ENCODE results near the gene VMO1.

VMO1 gene

DNA sequence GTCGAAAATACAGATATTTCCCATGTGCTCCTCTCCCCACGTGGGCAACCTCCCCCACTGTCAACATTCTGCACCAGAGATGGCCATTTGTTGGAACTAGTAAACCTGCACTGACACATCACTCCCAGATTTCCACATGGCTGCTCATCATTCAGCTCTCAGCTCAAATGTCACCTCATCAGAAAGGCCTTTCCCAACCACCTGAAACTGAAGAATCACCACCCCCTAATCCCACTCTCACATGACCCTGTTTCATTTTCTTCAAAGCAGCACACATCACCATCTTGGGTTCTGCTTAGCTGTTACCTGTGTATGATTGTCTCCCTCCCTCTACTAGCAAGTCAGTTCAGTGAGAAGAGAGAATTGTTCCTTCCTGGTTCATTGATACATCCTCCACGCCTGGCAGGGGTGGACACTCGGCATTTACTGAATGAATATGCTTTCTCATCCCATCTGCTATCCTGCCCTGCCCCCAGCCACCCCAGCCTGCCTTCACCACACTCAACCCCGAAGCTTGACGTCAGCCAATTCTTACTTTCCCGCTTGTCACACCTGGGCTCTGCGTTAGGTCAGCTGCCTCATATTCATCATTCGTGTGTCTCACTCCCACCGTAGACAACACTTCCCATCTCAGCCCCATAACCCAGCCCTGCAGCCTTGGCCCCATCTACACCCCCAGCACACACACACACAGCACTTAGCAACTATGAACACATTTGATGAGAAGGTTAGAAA, 14.5 kb upstream of the VMO1 start:
- no peaks in the 10 kb centered on the region for H3K9me3 ChIP-seq (ENCODE audit: control insufficient read depth, low read length)
- peaks cover 16% of the 10 kb centered on the region for H3K36me3 ChIP-seq (ENCODE audit: control insufficient read depth, insufficient read depth, low read length)
- WGBS, 2 experiments = 71 to 72% methylated on average over 10 of the region's 10 CpGs
- H3K4me1 ChIP-seq (ENCODE audit: control insufficient read depth, insufficient read depth, low read length) = no peaks in the 10 kb centered on the region
- no peak overlapping the region for H3K27ac ChIP-seq (ENCODE audit: insufficient read depth, low read depth, low read length, poor library complexity, severe bottlenecking)
- H3K27me3 ChIP-seq (ENCODE audit: control insufficient read depth, insufficient read depth, low read length, poor library complexity, severe bottlenecking) = no peaks in the 10 kb centered on the region
- H3K4me3 ChIP-seq (ENCODE audit: insufficient read depth, low read depth, low read length) = no peak overlapping the region

GRCh38 chr17:4796552-4796920, 10.4 kb upstream of the VMO1 start:
- 1% methylated on average over 7 of the region's 7 CpGs for WGBS, 2 experiments
- Histone ChIP-seq H3K27ac (ENCODE audit: insufficient read depth, low read depth, low read length, poor library complexity, severe bottlenecking) (no peak overlapping the region), H3K27me3 (ENCODE audit: control insufficient read depth, insufficient read depth, low read length, poor library complexity, severe bottlenecking) (peaks cover 18% of the 10 kb centered on the region), H3K4me1 (ENCODE audit: control insufficient read depth, insufficient read depth, low read length) (no peaks in the 10 kb centered on the region), H3K36me3 (ENCODE audit: control insufficient read depth, insufficient read depth, low read length) (peaks cover 16% of the 10 kb centered on the region), H3K9me3 (ENCODE audit: control insufficient read depth, low read length) (peaks cover 3% of the 10 kb centered on the region), H3K4me3 (ENCODE audit: insufficient read depth, low read depth, low read length) (peak overlapping the region; percentile 72)

DNA sequence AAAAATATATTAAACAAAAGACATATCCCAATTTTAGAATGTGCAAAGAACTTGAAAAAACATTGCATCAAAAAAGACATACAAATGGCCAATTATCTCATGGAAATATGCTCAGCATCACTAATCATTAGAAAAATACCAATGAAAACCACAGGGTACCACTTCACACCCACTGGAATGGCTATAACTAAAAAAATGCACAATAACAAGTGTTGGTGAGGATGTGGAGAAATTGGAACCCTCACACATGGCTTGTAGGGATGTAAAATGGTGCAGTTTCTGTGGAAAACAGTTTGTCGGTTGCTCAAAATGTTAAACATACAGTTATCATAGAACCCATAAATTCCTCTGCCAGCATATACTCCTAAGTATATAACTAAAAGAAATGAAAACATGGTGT, 9.0 kb upstream of the VMO1 start:
- no peak overlapping the region for H3K4me3 ChIP-seq (ENCODE audit: insufficient read depth, low read depth, low read length)
- H3K27me3 ChIP-seq (ENCODE audit: control insufficient read depth, insufficient read depth, low read length, poor library complexity, severe bottlenecking) = peaks cover 32% of the 10 kb centered on the region
- peaks cover 3% of the 10 kb centered on the region for H3K9me3 ChIP-seq (ENCODE audit: control insufficient read depth, low read length)
- H3K27ac ChIP-seq (ENCODE audit: insufficient read depth, low read depth, low read length, poor library complexity, severe bottlenecking) = no peak overlapping the region
- H3K36me3 ChIP-seq (ENCODE audit: control insufficient read depth, insufficient read depth, low read length) = peaks cover 16% of the 10 kb centered on the region
- 100% methylated on average over 1 of the region's 1 CpG for WGBS, 2 experiments
- no peaks in the 10 kb centered on the region for H3K4me1 ChIP-seq (ENCODE audit: control insufficient read depth, insufficient read depth, low read length)

GRCh38 chr17:4790705-4791088, 4.5 kb upstream of the VMO1 start:
- Histone ChIP-seq H3K4me1 (ENCODE audit: control insufficient read depth, insufficient read depth, low read length) (peaks cover 19% of the 10 kb centered on the region), H3K27me3 (ENCODE audit: control insufficient read depth, insufficient read depth, low read length, poor library complexity, severe bottlenecking) (peaks cover 76% of the 10 kb centered on the region), H3K4me3 (ENCODE audit: insufficient read depth, low read depth, low read length) (peak overlapping the region; percentile 59), H3K9me3 (ENCODE audit: control insufficient read depth, low read length) (peaks cover 3% of the 10 kb centered on the region), H3K27ac (ENCODE audit: insufficient read depth, low read depth, low read length, poor library complexity, severe bottlenecking) (no peak overlapping the region), H3K36me3 (ENCODE audit: control insufficient read depth, insufficient read depth, low read length) (no peaks in the 10 kb centered on the region)
- WGBS, 2 experiments = 77 to 78% methylated on average over 5 to 7 of the region's 7 CpGs

DNA sequence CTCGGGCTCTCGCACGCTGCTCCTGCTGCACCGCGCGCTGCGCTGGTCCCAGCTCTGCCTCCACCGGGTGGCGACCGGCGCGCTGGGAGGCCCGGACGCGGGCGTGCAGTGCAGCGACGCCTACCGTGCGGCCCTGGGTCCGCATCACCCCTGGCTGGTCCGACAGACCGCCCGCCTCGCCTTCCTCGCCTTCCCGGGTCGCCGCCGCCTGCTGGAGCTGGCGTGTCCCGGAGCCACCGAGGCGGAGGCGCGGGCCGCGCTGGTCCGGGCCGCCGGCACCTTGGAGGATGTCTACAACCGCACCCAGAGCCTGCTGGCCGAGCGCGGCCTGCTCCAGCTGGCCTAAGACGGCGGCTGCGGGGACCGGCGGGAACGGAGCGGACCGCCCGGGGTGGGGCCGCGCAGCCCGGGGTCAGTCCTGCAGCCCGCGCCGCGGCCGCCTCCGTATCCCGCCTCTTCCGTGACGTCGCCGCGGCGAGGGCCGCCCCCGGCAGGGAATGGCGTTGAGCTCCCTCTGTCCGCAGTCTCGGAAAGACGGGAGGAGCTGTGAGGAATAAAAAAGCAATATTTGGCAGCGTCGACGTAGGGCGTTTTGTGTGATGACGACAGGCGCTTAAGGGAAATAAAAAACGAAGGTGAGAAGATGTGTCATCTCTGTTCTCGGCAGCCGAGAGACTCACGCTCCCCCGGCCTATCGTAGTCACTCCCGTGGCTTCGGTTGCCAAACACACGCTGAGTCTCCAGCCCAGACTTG, 4.0 kb upstream of the VMO1 start:
- H3K4me3 ChIP-seq (ENCODE audit: insufficient read depth, low read depth, low read length) = peak overlapping the region; percentile 59
- WGBS, 2 experiments = 1% methylated on average over 91 of the region's 91 CpGs

GRCh38 chr17:4789701-4789950, 3.5 kb upstream of the VMO1 start:
- Histone ChIP-seq H3K4me3 (ENCODE audit: insufficient read depth, low read depth, low read length) (peak overlapping the region; percentile 59), H3K27me3 (ENCODE audit: control insufficient read depth, insufficient read depth, low read length, poor library complexity, severe bottlenecking) (peaks cover 82% of the 10 kb centered on the region), H3K4me1 (ENCODE audit: control insufficient read depth, insufficient read depth, low read length) (peaks cover 20% of the 10 kb centered on the region), H3K27ac (ENCODE audit: insufficient read depth, low read depth, low read length, poor library complexity, severe bottlenecking) (no peak overlapping the region), H3K9me3 (ENCODE audit: control insufficient read depth, low read length) (no peaks in the 10 kb centered on the region), H3K36me3 (ENCODE audit: control insufficient read depth, insufficient read depth, low read length) (no peaks in the 10 kb centered on the region)
- WGBS, 2 experiments = 0 to 1% methylated on average over 25 of the region's 25 CpGs

More for the DNA sequence above, 4.0 kb upstream of the VMO1 start:
- peaks cover 20% of the 10 kb centered on the region for H3K4me1 ChIP-seq (ENCODE audit: control insufficient read depth, insufficient read depth, low read length)
- H3K36me3 ChIP-seq (ENCODE audit: control insufficient read depth, insufficient read depth, low read length) = no peaks in the 10 kb centered on the region
- no peak overlapping the region for H3K27ac ChIP-seq (ENCODE audit: insufficient read depth, low read depth, low read length, poor library complexity, severe bottlenecking)
- H3K9me3 ChIP-seq (ENCODE audit: control insufficient read depth, low read length) = peaks cover 1% of the 10 kb centered on the region
- H3K27me3 ChIP-seq (ENCODE audit: control insufficient read depth, insufficient read depth, low read length, poor library complexity, severe bottlenecking) = peaks cover 81% of the 10 kb centered on the region

GRCh38 chr17:4788807-4789700, 2.9 kb upstream of the VMO1 start, which contains the start of gene GLTPD2:
TSS of gene GLTPD2 (plus strand) at chr17:4788964. CDS start at chr17:4789012, 48 bp downstream.
- H3K27me3 ChIP-seq (ENCODE audit: control insufficient read depth, insufficient read depth, low read length, poor library complexity, severe bottlenecking) = peaks cover 88% of the 10 kb centered on the region
- peak within 1 kb of the TSS; percentile 59 for H3K4me3 ChIP-seq (ENCODE audit: insufficient read depth, low read depth, low read length)
- no peaks in the 10 kb centered on the region for H3K9me3 ChIP-seq (ENCODE audit: control insufficient read depth, low read length)
- peaks cover 20% of the 10 kb centered on the region for H3K4me1 ChIP-seq (ENCODE audit: control insufficient read depth, insufficient read depth, low read length)
- H3K36me3 ChIP-seq (ENCODE audit: control insufficient read depth, insufficient read depth, low read length) = no peaks in the 10 kb centered on the region
- 4 to 7% methylated on average over 61 to 62 of the region's 62 CpGs for WGBS, 2 experiments
- no peak within 1 kb of the TSS for H3K27ac ChIP-seq (ENCODE audit: insufficient read depth, low read depth, low read length, poor library complexity, severe bottlenecking)

GRCh38 chr17:4788159-4788806, 2.1 kb upstream of the VMO1 start:
- H3K4me1 ChIP-seq (ENCODE audit: control insufficient read depth, insufficient read depth, low read length) = peaks cover 20% of the 10 kb centered on the region
- peaks cover 92% of the 10 kb centered on the region for H3K27me3 ChIP-seq (ENCODE audit: control insufficient read depth, insufficient read depth, low read length, poor library complexity, severe bottlenecking)
- WGBS, 2 experiments = 88 to 93% methylated on average over 14 of the region's 14 CpGs
- H3K9me3 ChIP-seq (ENCODE audit: control insufficient read depth, low read length) = no peaks in the 10 kb centered on the region
- H3K27ac ChIP-seq (ENCODE audit: insufficient read depth, low read depth, low read length, poor library complexity, severe bottlenecking) = no peak overlapping the region
- H3K4me3 ChIP-seq (ENCODE audit: insufficient read depth, low read depth, low read length) = peak overlapping the region; percentile 59
- H3K36me3 ChIP-seq (ENCODE audit: control insufficient read depth, insufficient read depth, low read length) = no peaks in the 10 kb centered on the region

DNA sequence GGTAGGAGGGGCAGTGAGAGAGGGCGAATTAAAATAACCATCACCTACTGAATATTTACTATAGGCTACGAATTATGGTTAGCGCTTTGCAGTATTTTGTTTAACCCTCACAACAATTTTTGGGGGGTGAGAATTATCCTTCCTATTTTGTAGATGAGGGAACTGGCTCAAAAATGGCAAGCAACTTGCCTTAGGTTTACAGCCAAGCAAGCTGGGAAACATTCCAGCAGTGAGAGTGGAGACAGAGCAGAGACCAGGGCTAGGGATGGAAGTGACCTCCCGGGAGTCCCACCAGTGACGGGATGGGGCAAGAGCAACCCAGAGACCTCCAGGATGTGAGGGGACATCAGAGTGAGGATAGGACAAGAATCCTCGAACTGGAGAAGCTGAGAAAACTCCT, 352 bp upstream of the VMO1 start:
- H3K27me3 ChIP-seq (ENCODE audit: control insufficient read depth, insufficient read depth, low read length, poor library complexity, severe bottlenecking) = peaks cover 85% of the 10 kb centered on the region
- whole genome bisulfite sequencing, 2 experiments = 72 to 84% methylated on average over 3 to 6 of the region's 6 CpGs
- H3K9me3 ChIP-seq (ENCODE audit: control insufficient read depth, low read length) = no peaks in the 10 kb centered on the region
- H3K27ac ChIP-seq (ENCODE audit: insufficient read depth, low read depth, low read length, poor library complexity, severe bottlenecking) = no peak overlapping the region
- H3K4me1 ChIP-seq (ENCODE audit: control insufficient read depth, insufficient read depth, low read length) = peaks cover 20% of the 10 kb centered on the region
- H3K36me3 ChIP-seq (ENCODE audit: control insufficient read depth, insufficient read depth, low read length) = no peaks in the 10 kb centered on the region
- H3K4me3 ChIP-seq (ENCODE audit: insufficient read depth, low read depth, low read length) = no peak overlapping the region
